Transverse colon (tissue), 4 donors: ENCODE data around the gene IFI35. TPM values are rescaled to one million over a fixed set of nuclear protein-coding genes. Genes with fewer than 3 reads are reported as not detected.

Source experiments
- DNase-seq: peaks from one replicate; pipeline ENCODE4 v3.0.0-alpha.2; 2019
- H3K27ac ChIP-seq, 4 donors: fragments of 200-600 bp; sonication (generic); 2 replicates each; pipeline ENCODE4 v1.5.1; 2016 to 2018; ENCODE audit warnings: inconsistent platforms in 4 of 4
- H3K27me3 ChIP-seq: fragments of 200-600 bp; sonication (generic); 2 replicates; pipeline ENCODE4 v1.5.1; 2017; ENCODE audit warnings: inconsistent platforms
- H3K36me3 ChIP-seq, 4 donors: fragments of 200-600 bp; sonication (generic); 2 replicates each; pipeline ENCODE4 v1.5.1; 2017 to 2019; ENCODE audit warnings: inconsistent platforms in 4 of 4
- H3K4me1 ChIP-seq, 4 donors: fragments of 200-600 bp; sonication (generic); 2 replicates each; pipeline ENCODE4 v1.5.1; 2017 to 2020; ENCODE audit warnings: inconsistent platforms in 4 of 4
- H3K4me3 ChIP-seq, 4 donors: fragments of 200-600 bp; sonication (generic); 1 replicate in 1 of 4; 2 replicates in 3 of 4; pipeline versions ENCODE4 v1.5.1 to v1.6.1; 2017 to 2019; ENCODE audit warnings: inconsistent platforms in 4 of 4
- H3K9me3 ChIP-seq, 2 donors: fragments of 200-600 bp; sonication (generic); 2 replicates each; pipeline ENCODE4 v1.5.1; 2017 to 2019; ENCODE audit warnings: inconsistent platforms in 2 of 2
- CTCF ChIP-seq, 5 experiments: fragments of 200-600 bp in 3 of 5; fragments of 450-650 bp in 2 of 5; sonication (generic) in 3 of 5; IDR thresholded peaks; 1 replicate in 2 of 5; 2 replicates in 3 of 5; pipeline ENCODE4 v1.5.1; 2016 to 2017; ENCODE audit warnings: antibody characterized with exemption in 5 of 5, inconsistent platforms in 3 of 5, mild to moderate bottlenecking in 2 of 5, moderate library complexity in 1 of 5
- EP300 ChIP-seq: sonication (generic); formaldehyde crosslinking; IDR thresholded peaks from one replicate; pipeline ENCODE4 v1.6.1; 2017; ENCODE audit warnings: antibody characterized with exemption, low read depth
- POLR2A ChIP-seq: fragments of 450-650 bp; IDR thresholded peaks from one replicate; pipeline ENCODE4 v1.6.1; 2016; ENCODE audit warnings: antibody characterized with exemption, mild to moderate bottlenecking, moderate library complexity
- POLR2AphosphoS5 ChIP-seq, 3 donors: sonication (generic); formaldehyde crosslinking; IDR thresholded peaks; one replicate each; pipeline ENCODE4 v1.6.1; 2016; ENCODE audit warnings: antibody characterized with exemption in 3 of 3
- WGBS, 2 donors: methylation state at CpG; one replicate each; pipeline ENCODE4 v1.1.5; 2018; ENCODE audit warnings: low coverage in 1 of 2; 5-methylcytosine and 5-hydroxymethylcytosine counted together
- in situ Hi-C, 4 donors: fragments of 200-750 bp; cut with MboI; loops; one replicate each; pipeline versions ENCODE4 v1.15.0 to v1.15.1; 2017; ENCODE audit warnings: low sequenced_read_pairs in 3 of 4, low pct_ligation_motif_present in 1 of 4, low pct_unique_long_range_greater_than_20kb in 1 of 4
- intact Hi-C: fragments of 100-400 bp; cut with DNase I; formaldehyde crosslinking; loops from one replicate; pipeline ENCODE4 v1.15.1; 2023; ENCODE audit warnings: low total_unique reads
- total RNA-seq, 4 donors: library from RNA; depleted of rRNA; stranded (reverse); fragments of >200 nt; gene quantifications; one replicate each; pipeline ENCODE4 v1.1.0, GENCODE V29; 2016

The IFI35 gene
- total RNA-seq, 4 donors from 2014 or later, result 11.5 to 81.1 (median 47.2) TPM

DNA sequence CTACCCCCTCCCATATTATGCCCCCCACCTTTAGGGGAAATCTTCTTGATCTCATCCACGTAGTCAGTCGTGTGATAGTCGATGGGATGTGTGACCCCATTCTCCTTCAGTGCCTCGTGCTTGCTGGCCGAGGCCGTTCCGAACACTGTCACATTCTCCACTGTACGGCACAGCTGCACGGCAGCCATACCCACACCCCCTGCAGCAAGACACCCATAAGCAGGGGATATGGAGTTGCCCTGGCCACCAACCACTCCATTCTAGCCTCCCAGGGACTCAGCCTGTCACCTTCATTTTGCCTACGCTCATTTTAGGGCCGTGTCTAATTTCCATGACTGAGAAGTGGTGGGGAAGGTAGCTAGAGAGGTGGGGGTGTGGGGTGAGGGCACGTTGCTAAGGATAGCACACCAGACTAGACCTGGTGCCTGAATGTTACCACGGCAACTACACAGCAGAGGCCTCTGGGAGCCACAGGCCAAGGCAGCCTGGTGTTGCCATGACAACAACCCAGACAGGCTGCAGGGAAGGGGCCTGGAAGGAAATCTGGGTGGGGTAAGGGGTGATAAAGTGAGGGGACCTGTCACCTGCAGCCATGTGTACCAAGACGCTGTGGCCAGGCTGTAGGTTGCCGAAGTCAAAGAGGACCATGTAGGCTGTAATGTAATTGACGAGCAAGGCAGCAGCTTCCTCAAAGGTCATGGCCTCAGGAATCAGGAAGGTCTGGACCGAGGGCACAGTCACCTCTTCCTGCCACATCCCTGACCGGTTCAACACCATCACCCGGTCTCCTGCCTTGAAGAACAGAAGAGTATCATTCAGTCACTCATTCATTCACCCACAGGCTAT lies 11.6 kb downstream of the IFI35 start:
- in situ Hi-C loops, result loop anchor here in 1 of 4 donors (25.0 kb wide), 1 partner anchor 319 kb away; no protein-coding TSS in a partner anchor
- TF ChIP-seq POLR2A (no peak), POLR2AphosphoS5 (IDR thresholded peaks at IDR 0.05) (no peak), CTCF (IDR thresholded peaks at IDR 0.05) (no peak)
- Histone ChIP-seq H3K4me3 (no peak overlapping the region), H3K9me3 (no peaks in the 10 kb centered on the region), H3K27ac (peak overlapping the region in 2 of 4 donors; percentile 24 to 91), H3K36me3 (no peaks in the 10 kb centered on the region), H3K4me1 (peaks cover 6 to 43% (median 24%) of the 10 kb centered on the region in 4 donors), H3K27me3 (peaks cover 3% of the 10 kb centered on the region)
- WGBS, 2 donors, result 60 to 69% methylated on average over 3 to 19 of the region's 19 CpGs
- DNase-seq, result no peak
- intact Hi-C loops, result loop anchor here (10.0 kb wide), 1 partner anchor 297 kb away; no protein-coding TSS in a partner anchor

DNA sequence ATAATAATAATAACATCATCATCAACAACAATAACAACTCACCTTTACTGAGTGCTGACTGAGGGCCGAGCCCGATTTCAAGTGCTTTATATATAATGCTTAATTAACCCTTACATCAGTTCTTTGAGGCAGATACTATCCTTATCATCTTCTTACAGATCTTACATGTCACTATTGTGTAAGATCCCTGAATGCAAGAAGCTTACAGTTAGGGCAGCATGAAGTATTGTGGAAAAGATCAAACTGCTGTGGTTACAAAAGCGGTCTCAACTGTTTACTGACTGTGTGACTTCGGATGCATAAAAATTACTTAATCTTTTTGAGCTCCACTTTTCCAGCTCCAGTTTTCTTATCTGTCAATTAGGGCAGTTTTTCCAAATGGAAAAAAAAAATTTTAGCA lies 12.3 kb downstream of the IFI35 start:
- in situ Hi-C loops (loop anchor here in 1 of 4 donors (25.0 kb wide), 1 partner anchor 318 kb away; no protein-coding TSS in a partner anchor), intact Hi-C loops (loop anchor here (10.0 kb wide), 1 partner anchor 296 kb away; no protein-coding TSS in a partner anchor)
- no peaks in the 10 kb centered on the region for H3K9me3 ChIP-seq
- WGBS, 2 donors, result 43 to 50% methylated on average over 4 of the region's 4 CpGs
- H3K27ac ChIP-seq, result peak overlapping the region; percentile 24 to 91 (median 86)
- TF ChIP-seq EP300, result no peak
- TF ChIP-seq CTCF (IDR thresholded peaks at IDR 0.05), result no peak
- no peak for TF ChIP-seq POLR2AphosphoS5 (IDR thresholded peaks at IDR 0.05)
- TF ChIP-seq POLR2A, result no peak
- DNase-seq, result no peak
- H3K36me3 ChIP-seq, result no peaks in the 10 kb centered on the region
- no peak overlapping the region for H3K4me3 ChIP-seq
- H3K27me3 ChIP-seq, result peaks cover 3% of the 10 kb centered on the region
- H3K4me1 ChIP-seq, result peaks cover 6 to 43% (median 24%) of the 10 kb centered on the region in 4 donors

GRCh38 chr17:43019418-43019817 lies 12.8 kb downstream of the IFI35 start:
- Histone ChIP-seq H3K27ac (peak overlapping the region; percentile 85 to 91 (median 90)), H3K4me3 (peak overlapping the region in 1 of 4 donors; percentile 87), H3K9me3 (no peaks in the 10 kb centered on the region), H3K27me3 (peaks cover 3% of the 10 kb centered on the region), H3K4me1 (peaks cover 6 to 47% (median 27%) of the 10 kb centered on the region in 4 donors), H3K36me3 (no peaks in the 10 kb centered on the region)
- WGBS, 2 donors, result 16 to 35% methylated on average over 3 to 7 of the region's 7 CpGs
- no peak for TF ChIP-seq EP300
- no peak for TF ChIP-seq CTCF (IDR thresholded peaks at IDR 0.05)
- no peak for TF ChIP-seq POLR2AphosphoS5 (IDR thresholded peaks at IDR 0.05)
- TF ChIP-seq POLR2A, result no peak
- peak; percentile 44 for DNase-seq
- intact Hi-C loops, result loop anchor here (10.0 kb wide), 1 partner anchor 295 kb away; no protein-coding TSS in a partner anchor
- in situ Hi-C loops, result loop anchor here in 1 of 4 donors (25.0 kb wide), 1 partner anchor 318 kb away; no protein-coding TSS in a partner anchor

GRCh38 chr17:43020030-43020621 lies 13.5 kb downstream of the IFI35 start:
- Histone ChIP-seq H3K36me3 (no peaks in the 10 kb centered on the region), H3K27ac (peak overlapping the region; percentile 85 to 91 (median 90)), H3K9me3 (no peaks in the 10 kb centered on the region), H3K4me3 (peak overlapping the region in 1 of 4 donors; percentile 87), H3K4me1 (peaks cover 6 to 52% (median 31%) of the 10 kb centered on the region in 4 donors), H3K27me3 (peaks cover 3% of the 10 kb centered on the region)
- WGBS, 2 donors, result 70% methylated on average over 6 of the region's 6 CpGs; no CpG with 5 or more reads in 1 of the 2 donors
- TF ChIP-seq EP300, result no peak
- TF ChIP-seq CTCF (IDR thresholded peaks at IDR 0.05), result no peak
- TF ChIP-seq POLR2AphosphoS5 (IDR thresholded peaks at IDR 0.05), result no peak
- no peak for TF ChIP-seq POLR2A
- intact Hi-C loops, result no loop called here
- in situ Hi-C loops, result loop anchor here in 1 of 4 donors (25.0 kb wide), 1 partner anchor 317 kb away; no protein-coding TSS in a partner anchor
- DNase-seq, result no peak
